Mucosa of stomach (tissue), 1 donor: ENCODE measurements around the gene GALNTL6.

Source experiments
- H3K27me3 ChIP-seq: one replicate; pipeline ENCODE4 v1.7.0; 2013; ENCODE audit warnings: mild to moderate bottlenecking, low read length; ENCODE audit not compliant: control insufficient read depth, insufficient read depth
- H3K36me3 ChIP-seq: one replicate; pipeline ENCODE4 v1.7.0; 2013; ENCODE audit warnings: low read length; ENCODE audit not compliant: control insufficient read depth, insufficient read depth
- H3K4me1 ChIP-seq: one replicate; pipeline ENCODE4 v1.7.0; 2013; ENCODE audit warnings: mild to moderate bottlenecking, low read length; ENCODE audit not compliant: control insufficient read depth, insufficient read depth
- H3K4me3 ChIP-seq: one replicate; pipeline ENCODE4 v1.7.0; 2013; ENCODE audit warnings: low read length
- H3K9ac ChIP-seq: one replicate; pipeline ENCODE4 v1.7.0; 2013; ENCODE audit warnings: mild to moderate bottlenecking, low read length, moderate library complexity
- H3K9me3 ChIP-seq: one replicate; pipeline ENCODE4 v1.7.0; 2013; ENCODE audit warnings: mild to moderate bottlenecking, low read length, moderate library complexity; ENCODE audit not compliant: control insufficient read depth
- donor health status: Pancreatic carcinoma.

Gene GALNTL6

DNA sequence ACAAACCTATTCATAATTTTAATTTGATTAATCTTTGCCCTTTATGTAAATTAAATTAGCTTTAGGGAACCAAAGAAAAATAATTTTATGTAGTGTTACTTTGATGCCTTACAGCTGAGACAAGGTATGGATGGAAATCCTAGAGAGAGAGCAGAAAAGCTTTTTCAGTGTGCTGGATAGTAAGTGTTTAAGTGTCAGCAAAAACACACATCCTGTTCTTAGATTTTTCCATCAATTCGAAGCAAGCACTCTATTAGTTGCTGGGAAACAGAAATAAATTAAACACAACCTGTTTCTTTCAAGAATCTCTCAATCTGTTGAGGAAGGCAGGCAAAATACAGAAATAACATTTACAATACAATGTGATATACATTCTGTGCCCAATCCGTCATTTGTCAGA lies 327.8 kb downstream of the GALNTL6 start:
- no peaks in the 10 kb centered on the region for H3K9me3 ChIP-seq
- H3K36me3 ChIP-seq = no peaks in the 10 kb centered on the region
- no peak overlapping the region for H3K4me3 ChIP-seq
- H3K4me1 ChIP-seq = no peaks in the 10 kb centered on the region
- no peak overlapping the region for H3K9ac ChIP-seq
- H3K27me3 ChIP-seq = no peaks in the 10 kb centered on the region

- Histone ChIP-seq H3K27me3 (no peaks in the 10 kb centered on the region), H3K9me3 (no peaks in the 10 kb centered on the region), H3K36me3 (no peaks in the 10 kb centered on the region), H3K4me1 (no peaks in the 10 kb centered on the region), H3K4me3 (no peak overlapping the region), H3K9ac (no peak overlapping the region)
Measured at GRCh38 chr4:172142281-172142741, 329.1 kb downstream of the GALNTL6 start.

GRCh38 chr4:172143605-172144314 lies 330.6 kb downstream of the GALNTL6 start:
- Histone ChIP-seq H3K9me3 (no peaks in the 10 kb centered on the region), H3K9ac (no peak overlapping the region), H3K27me3 (no peaks in the 10 kb centered on the region), H3K4me3 (no peak overlapping the region), H3K36me3 (no peaks in the 10 kb centered on the region), H3K4me1 (no peaks in the 10 kb centered on the region)

GRCh38 chr4:172147687-172148086 lies 334.5 kb downstream of the GALNTL6 start:
- Histone ChIP-seq H3K9ac (no peak overlapping the region), H3K27me3 (no peaks in the 10 kb centered on the region), H3K4me3 (no peak overlapping the region), H3K9me3 (no peaks in the 10 kb centered on the region), H3K4me1 (no peaks in the 10 kb centered on the region), H3K36me3 (no peaks in the 10 kb centered on the region)

DNA sequence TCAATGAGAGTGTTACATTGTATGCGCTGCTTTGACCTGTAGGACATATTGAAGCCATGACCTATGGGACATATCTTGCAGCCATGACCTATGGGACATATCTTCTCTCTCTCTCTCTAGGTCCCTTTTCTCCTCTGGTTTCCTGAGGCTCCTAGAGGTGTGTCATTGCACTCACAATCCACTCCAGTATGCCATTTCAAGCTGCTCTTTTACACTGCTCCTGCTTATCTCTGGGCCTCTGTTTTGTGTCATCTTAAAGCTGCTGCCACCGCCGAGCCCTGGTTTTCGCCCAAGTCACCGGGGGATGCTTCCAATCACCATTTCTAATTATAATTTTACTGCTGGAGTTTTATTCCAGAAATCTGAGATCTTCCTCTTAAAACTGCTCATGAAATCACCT lies 336.1 kb downstream of the GALNTL6 start:
- H3K4me3 ChIP-seq = no peak overlapping the region
- no peaks in the 10 kb centered on the region for H3K9me3 ChIP-seq
- H3K4me1 ChIP-seq = no peaks in the 10 kb centered on the region
- no peaks in the 10 kb centered on the region for H3K36me3 ChIP-seq
- no peaks in the 10 kb centered on the region for H3K27me3 ChIP-seq
- H3K9ac ChIP-seq = no peak overlapping the region

GRCh38 chr4:172152284-172152683 lies 339.1 kb downstream of the GALNTL6 start:
- Histone ChIP-seq H3K9me3 (no peaks in the 10 kb centered on the region), H3K36me3 (no peaks in the 10 kb centered on the region), H3K27me3 (no peaks in the 10 kb centered on the region), H3K9ac (no peak overlapping the region), H3K4me3 (no peak overlapping the region), H3K4me1 (no peaks in the 10 kb centered on the region)

DNA sequence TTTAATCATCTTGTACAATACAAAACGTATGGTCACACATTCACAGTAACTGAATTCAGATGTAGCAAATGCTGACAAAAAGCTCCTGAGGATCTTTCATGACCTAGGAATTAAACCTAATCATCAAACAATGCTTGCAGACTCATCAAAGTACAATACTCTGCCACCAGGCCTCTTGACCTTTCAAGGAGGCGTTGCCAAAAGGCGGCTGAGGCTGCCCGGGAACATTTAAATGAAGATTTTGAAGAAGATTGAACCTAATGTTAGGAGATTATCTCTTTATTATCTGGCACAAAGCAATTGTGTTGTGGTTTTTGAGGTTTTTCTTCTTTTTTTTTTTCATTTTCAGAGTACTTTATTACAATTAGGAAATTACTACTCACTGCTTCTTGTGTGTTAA lies 340.5 kb downstream of the GALNTL6 start:
- no peak overlapping the region for H3K4me3 ChIP-seq

DNA sequence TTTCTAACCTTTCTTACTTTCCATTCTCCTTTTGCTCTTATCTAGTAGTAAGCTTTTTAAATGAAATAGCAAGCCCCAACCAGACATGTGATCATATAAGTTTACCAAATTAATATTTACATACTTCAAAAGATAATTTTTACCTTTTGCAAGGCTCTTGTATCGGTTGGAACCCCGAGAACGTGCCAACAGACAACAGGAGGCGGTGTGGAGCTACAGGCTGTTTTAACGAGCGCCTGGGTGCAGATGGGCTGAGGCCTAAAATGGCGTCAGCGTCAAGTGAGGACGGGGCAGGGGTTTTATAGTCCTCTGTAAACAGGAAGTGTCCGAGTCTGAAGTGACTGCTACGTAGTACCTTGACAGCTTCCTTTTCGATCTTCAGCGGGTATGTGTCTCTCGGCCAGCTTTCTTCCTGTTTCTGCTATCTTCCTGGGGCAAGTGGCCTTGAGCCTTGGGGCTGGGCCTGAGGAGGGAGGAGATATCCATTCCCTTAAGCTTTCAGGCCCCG lies 342.7 kb downstream of the GALNTL6 start:
- H3K27me3 ChIP-seq = peaks cover 13% of the 10 kb centered on the region
- no peaks in the 10 kb centered on the region for H3K36me3 ChIP-seq
- no peaks in the 10 kb centered on the region for H3K9me3 ChIP-seq
- H3K4me1 ChIP-seq = no peaks in the 10 kb centered on the region
- no peak overlapping the region for H3K9ac ChIP-seq
- no peak overlapping the region for H3K4me3 ChIP-seq

More for the DNA sequence above, 340.5 kb downstream of the GALNTL6 start:
- H3K36me3 ChIP-seq = no peaks in the 10 kb centered on the region
- H3K9ac ChIP-seq = no peak overlapping the region
- no peaks in the 10 kb centered on the region for H3K9me3 ChIP-seq
- H3K27me3 ChIP-seq = no peaks in the 10 kb centered on the region
- H3K4me1 ChIP-seq = no peaks in the 10 kb centered on the region

DNA sequence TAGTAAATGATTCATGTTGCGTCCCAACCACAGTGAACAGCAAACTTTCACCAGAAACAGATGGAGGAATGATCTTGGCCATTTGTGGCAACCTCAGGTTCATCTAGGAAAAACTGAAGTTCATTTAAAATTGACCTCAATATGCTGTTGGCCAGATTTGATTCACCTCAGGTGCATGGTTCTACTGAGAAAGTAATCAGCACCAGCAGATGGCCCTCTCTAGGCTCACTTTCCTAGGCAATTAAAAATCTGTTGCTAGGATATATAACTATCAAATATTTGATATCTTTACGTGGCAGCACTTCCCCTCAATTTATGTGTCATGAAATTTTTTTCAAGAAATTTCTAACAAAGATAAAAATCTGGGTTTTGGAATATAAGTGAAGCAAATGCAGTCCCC lies 344.7 kb downstream of the GALNTL6 start:
- Histone ChIP-seq H3K4me3 (no peak overlapping the region), H3K9ac (no peak overlapping the region), H3K36me3 (no peaks in the 10 kb centered on the region), H3K27me3 (peaks cover 13% of the 10 kb centered on the region), H3K4me1 (no peaks in the 10 kb centered on the region), H3K9me3 (no peaks in the 10 kb centered on the region)

DNA sequence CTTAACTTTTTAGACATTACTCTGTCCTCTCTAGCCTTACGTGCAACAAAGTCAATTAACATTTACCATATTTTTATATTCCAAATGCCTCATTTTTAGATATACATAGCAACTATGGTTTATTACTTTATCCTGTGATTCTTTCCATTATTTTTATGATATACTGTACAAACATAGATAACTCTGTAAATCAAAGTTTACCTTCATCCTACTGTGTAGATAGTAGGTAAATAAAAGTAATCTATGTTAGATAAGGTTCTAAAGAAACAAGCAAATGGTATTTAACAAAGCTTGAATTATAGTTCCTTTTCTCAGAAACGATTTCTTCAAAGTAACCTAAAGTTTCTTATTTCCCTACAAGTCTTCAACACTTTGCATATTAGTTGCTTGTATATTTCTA lies 350.0 kb downstream of the GALNTL6 start:
- H3K27me3 ChIP-seq = peaks cover 19% of the 10 kb centered on the region
- H3K4me3 ChIP-seq = no peak overlapping the region
- H3K4me1 ChIP-seq = peaks cover 3% of the 10 kb centered on the region
- H3K9ac ChIP-seq = no peak overlapping the region
- no peaks in the 10 kb centered on the region for H3K9me3 ChIP-seq
- no peaks in the 10 kb centered on the region for H3K36me3 ChIP-seq

DNA sequence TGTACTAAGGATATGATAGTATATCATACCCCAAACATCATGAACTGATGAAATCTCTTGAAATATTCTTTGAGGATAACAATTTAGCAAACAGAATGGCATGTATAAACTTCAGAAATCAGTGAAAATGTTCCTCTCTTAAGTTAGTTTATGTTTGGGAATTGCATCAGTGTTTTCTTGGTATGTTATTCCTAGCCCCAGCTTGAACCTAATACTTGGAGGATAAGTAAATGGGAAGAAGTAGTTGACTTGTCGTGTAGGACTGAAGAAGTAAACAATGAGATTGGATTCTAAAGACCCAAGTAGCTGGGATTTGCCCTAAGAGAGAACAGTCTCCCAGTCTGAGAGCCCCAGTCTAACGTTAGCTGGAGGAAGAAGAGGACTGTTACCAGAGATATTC lies 355.7 kb downstream of the GALNTL6 start:
- Histone ChIP-seq H3K36me3 (no peaks in the 10 kb centered on the region), H3K27me3 (peaks cover 6% of the 10 kb centered on the region), H3K4me3 (no peak overlapping the region), H3K9ac (no peak overlapping the region), H3K9me3 (no peaks in the 10 kb centered on the region), H3K4me1 (no peaks in the 10 kb centered on the region)

- peaks cover 4% of the 10 kb centered on the region for H3K27me3 ChIP-seq
- H3K9me3 ChIP-seq = no peaks in the 10 kb centered on the region
- H3K4me3 ChIP-seq = no peak overlapping the region
- H3K4me1 ChIP-seq = no peaks in the 10 kb centered on the region
- H3K9ac ChIP-seq = no peak overlapping the region
- no peaks in the 10 kb centered on the region for H3K36me3 ChIP-seq
Measured at GRCh38 chr4:172169871-172170270, 356.7 kb downstream of the GALNTL6 start.
